Large intestine (tissue), 3 donors: ENCODE measurements around the gene POLD2. TPM values are rescaled to one million over a fixed set of nuclear protein-coding genes. Genes with fewer than 3 reads are reported as not detected.
A peak's percentile ranks its signal among the peaks of the same experiment; 100 is the strongest.

Experiments
- DNase-seq, 2 donors: peaks; one replicate each; pipeline versions ENCODE4 v3.0.0 to v3.0.0-alpha.2; 2013
- H3K27ac ChIP-seq: one replicate; pipeline ENCODE4 v1.5.1; 2013; ENCODE audit warnings: low read length
- H3K27me3 ChIP-seq: 2 replicates; pipeline ENCODE4 v1.6.1; 2013; ENCODE audit warnings: low read length; ENCODE audit not compliant: control insufficient read depth, insufficient read depth
- H3K36me3 ChIP-seq: 2 replicates; pipeline ENCODE4 v1.6.1; 2013; ENCODE audit warnings: low read length; ENCODE audit not compliant: control insufficient read depth, insufficient read depth
- H3K4me1 ChIP-seq: one replicate; pipeline ENCODE4 v1.6.1; 2013; ENCODE audit warnings: low read length; ENCODE audit not compliant: control insufficient read depth, insufficient read depth
- H3K4me3 ChIP-seq: one replicate; pipeline ENCODE4 v1.5.1; 2013; ENCODE audit warnings: low read length
- H3K9me3 ChIP-seq: one replicate; pipeline ENCODE4 v1.6.1; 2013; ENCODE audit warnings: mild to moderate bottlenecking, low read depth, low read length, moderate library complexity; ENCODE audit not compliant: control insufficient read depth
- WGBS: methylation state at CpG from one replicate; pipeline ENCODE4 v1.1.5; 2013; ENCODE audit warnings: low lambda C conversion rate; ENCODE audit not compliant: insufficient coverage; 5-methylcytosine and 5-hydroxymethylcytosine counted together
- polyA plus RNA-seq: library from polyadenylated mRNA; unstranded; fragments of 120-200 nt; gene quantifications from one replicate; pipeline ENCODE4 v1.2.1, GENCODE V29; 2013

Gene POLD2
- polyA plus RNA-seq, 1 donor: 64.1 TPM

GRCh38 chr7:44087911-44088838 is 35.2 kb downstream of the POLD2 start:
- 93% methylated on average over 3 of the region's 20 CpGs for WGBS
- Histone ChIP-seq H3K4me3 (no peak overlapping the region), H3K27me3 (no peaks in the 10 kb centered on the region), H3K4me1 (no peaks in the 10 kb centered on the region), H3K36me3 (no peaks in the 10 kb centered on the region), H3K9me3 (no peaks in the 10 kb centered on the region), H3K27ac (no peak overlapping the region)
- DNase-seq: no peak

DNA sequence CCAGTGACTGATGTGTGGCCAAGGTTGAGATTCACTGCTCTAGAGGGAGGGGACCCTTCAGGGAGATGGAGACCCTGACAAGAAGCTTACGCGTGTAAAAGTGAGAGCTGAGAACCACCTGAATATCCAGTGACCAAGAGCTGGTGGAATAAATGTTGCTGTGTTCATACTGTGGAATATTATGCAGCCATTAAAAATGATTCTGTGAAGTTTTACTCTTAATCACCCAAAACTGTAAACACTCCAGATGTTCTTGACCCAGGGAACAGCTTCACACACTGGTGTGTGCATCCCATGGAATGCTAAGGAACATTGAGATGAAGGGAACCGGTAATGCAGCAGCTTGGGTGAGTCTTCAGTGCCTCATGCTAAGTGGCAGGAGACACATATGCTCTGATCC is 36.7 kb downstream of the POLD2 start:
- H3K9me3 ChIP-seq: no peaks in the 10 kb centered on the region
- no peak overlapping the region for H3K4me3 ChIP-seq
- no peaks in the 10 kb centered on the region for H3K27me3 ChIP-seq
- H3K36me3 ChIP-seq: no peaks in the 10 kb centered on the region
- no peak for DNase-seq
- no CpG with 5 or more reads among the region's 3 CpGs for WGBS
- H3K27ac ChIP-seq: no peak overlapping the region
- H3K4me1 ChIP-seq: no peaks in the 10 kb centered on the region

GRCh38 chr7:44085546-44085945 is 37.8 kb downstream of the POLD2 start:
- no CpG with 5 or more reads among the region's 3 CpGs for WGBS
- no peaks in the 10 kb centered on the region for H3K9me3 ChIP-seq
- H3K36me3 ChIP-seq: peaks cover 2% of the 10 kb centered on the region
- no peak overlapping the region for H3K27ac ChIP-seq
- H3K4me1 ChIP-seq: no peaks in the 10 kb centered on the region
- H3K4me3 ChIP-seq: no peak overlapping the region
- DNase-seq: no peak
- H3K27me3 ChIP-seq: no peaks in the 10 kb centered on the region

GRCh38 chr7:44084701-44085100 is 38.6 kb downstream of the POLD2 start:
- Histone ChIP-seq H3K27me3 (no peaks in the 10 kb centered on the region), H3K4me3 (no peak overlapping the region), H3K27ac (no peak overlapping the region), H3K9me3 (no peaks in the 10 kb centered on the region), H3K4me1 (no peaks in the 10 kb centered on the region), H3K36me3 (peaks cover 11% of the 10 kb centered on the region)
- no peak for DNase-seq
- WGBS: no CpG with 5 or more reads among the region's 4 CpGs

- no CpG with 5 or more reads among the region's 3 CpGs for WGBS
- no peak overlapping the region for H3K27ac ChIP-seq
Observed at GRCh38 chr7:44083796-44084195, 39.6 kb downstream of the POLD2 start.

GRCh38 chr7:44082541-44083207 is 40.7 kb downstream of the POLD2 start:
- WGBS: 14% methylated on average over 1 of the region's 54 CpGs
- Histone ChIP-seq H3K27me3 (no peaks in the 10 kb centered on the region), H3K36me3 (peaks cover 31% of the 10 kb centered on the region), H3K4me3 (peak overlapping the region; percentile 96), H3K27ac (peak overlapping the region; percentile 92), H3K9me3 (no peaks in the 10 kb centered on the region), H3K4me1 (no peaks in the 10 kb centered on the region)
- DNase-seq: peak; percentile 98 to 99

More at GRCh38 chr7:44083796-44084195, 39.6 kb downstream of the POLD2 start:
- H3K36me3 ChIP-seq: peaks cover 20% of the 10 kb centered on the region
- H3K9me3 ChIP-seq: no peaks in the 10 kb centered on the region
- H3K4me3 ChIP-seq: no peak overlapping the region
- H3K27me3 ChIP-seq: no peaks in the 10 kb centered on the region
- DNase-seq: no peak
- H3K4me1 ChIP-seq: no peaks in the 10 kb centered on the region

- Histone ChIP-seq H3K27ac (peak overlapping the region; percentile 33), H3K36me3 (peaks cover 45% of the 10 kb centered on the region), H3K4me1 (no peaks in the 10 kb centered on the region), H3K9me3 (no peaks in the 10 kb centered on the region), H3K27me3 (no peaks in the 10 kb centered on the region), H3K4me3 (peak overlapping the region; percentile 96)
- peak in 1 of 2 donors; percentile 50 for DNase-seq
- WGBS: 0% methylated on average over 1 of the region's 9 CpGs
Observed at GRCh38 chr7:44081266-44081748, 42.0 kb downstream of the POLD2 start.

- Histone ChIP-seq H3K4me1 (no peaks in the 10 kb centered on the region), H3K9me3 (no peaks in the 10 kb centered on the region), H3K27me3 (no peaks in the 10 kb centered on the region), H3K4me3 (no peak overlapping the region), H3K27ac (no peak overlapping the region), H3K36me3 (peaks cover 50% of the 10 kb centered on the region)
- no peak for DNase-seq
- WGBS: no CpG with 5 or more reads among the region's 11 CpGs
Observed at GRCh38 chr7:44080686-44081265, 42.6 kb downstream of the POLD2 start.

DNA sequence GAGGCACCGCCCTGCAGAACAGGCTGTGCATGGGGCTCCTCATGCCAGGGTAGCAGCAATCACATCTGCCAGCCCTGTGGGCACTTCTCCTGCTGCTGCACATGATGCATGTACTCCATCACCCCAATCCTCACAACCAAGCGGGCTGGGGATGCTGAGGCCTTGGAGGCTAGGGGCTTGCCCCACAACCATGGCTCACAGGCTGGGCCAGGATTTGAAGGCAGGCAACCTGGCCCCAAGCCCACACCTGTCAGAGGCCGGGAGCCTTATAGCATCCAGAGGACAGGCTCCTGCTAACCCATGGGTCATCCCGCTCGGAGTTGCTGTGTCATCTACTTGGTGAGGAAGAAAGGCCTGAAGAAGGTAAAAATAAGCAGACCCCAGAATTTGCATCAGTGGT is 43.2 kb downstream of the POLD2 start:
- DNase-seq: no peak
- Histone ChIP-seq H3K4me3 (no peak overlapping the region), H3K9me3 (no peaks in the 10 kb centered on the region), H3K27ac (no peak overlapping the region), H3K27me3 (no peaks in the 10 kb centered on the region), H3K4me1 (no peaks in the 10 kb centered on the region), H3K36me3 (peaks cover 55% of the 10 kb centered on the region)
- WGBS: no CpG with 5 or more reads among the region's 5 CpGs

DNA sequence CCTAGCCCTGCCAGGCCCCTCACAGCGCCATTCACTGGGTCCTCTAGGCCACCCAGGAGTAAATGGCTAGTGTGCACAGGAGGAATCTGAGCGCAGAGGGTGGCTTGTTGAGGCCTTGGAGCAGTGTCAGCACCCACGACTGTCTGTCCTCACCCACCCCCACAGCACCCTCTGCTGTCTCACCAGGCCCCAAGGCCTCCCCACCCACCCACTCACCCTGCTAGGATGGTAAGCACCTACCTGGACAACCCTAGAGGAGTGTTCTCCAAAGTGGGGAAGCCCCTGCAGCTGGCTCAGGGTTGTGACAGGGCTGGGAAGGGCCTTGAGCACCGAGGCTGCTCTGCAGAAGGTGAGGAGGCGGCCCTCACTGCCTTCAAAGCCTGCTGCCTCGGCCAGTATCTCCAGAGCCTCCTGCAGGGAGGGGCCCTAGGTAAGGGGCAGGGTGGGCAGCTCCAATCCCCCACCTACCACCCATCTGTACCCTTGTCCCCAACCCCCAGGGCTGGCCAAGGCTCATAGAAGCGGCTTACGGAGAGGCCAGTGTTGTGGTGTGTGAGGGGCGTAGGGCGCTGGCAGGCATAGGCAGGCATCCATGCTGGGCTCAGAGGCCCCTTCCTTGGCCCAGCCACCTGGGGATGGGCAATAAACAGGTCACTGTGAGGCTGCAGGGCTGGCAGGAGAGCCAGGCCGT is 43.9 kb downstream of the POLD2 start:
- H3K27ac ChIP-seq: no peak overlapping the region
- H3K4me1 ChIP-seq: no peaks in the 10 kb centered on the region
- H3K9me3 ChIP-seq: no peaks in the 10 kb centered on the region
- no CpG with 5 or more reads among the region's 11 CpGs for WGBS
- H3K27me3 ChIP-seq: no peaks in the 10 kb centered on the region
- H3K4me3 ChIP-seq: no peak overlapping the region
- H3K36me3 ChIP-seq: peaks cover 59% of the 10 kb centered on the region
- no peak for DNase-seq
